ENCODE data around the gene PRLH. TPM values are rescaled to one million over a fixed set of nuclear protein-coding genes. Genes with fewer than 3 reads are reported as not detected.
"Not testable (repeated sequence)": the region's sequence is repeated elsewhere in the genome, so short reads cannot be mapped to it uniquely, and the experiment has no call there.

PRLH gene
- total RNA-seq, 1 donor from 2014 or later: not detected

- no peak for DNase-seq (ENCODE audit: low spot score)
Measured at GRCh38 chr2:237599465-237600110, 33.2 kb downstream of the PRLH start.

GRCh38 chr2:237600205-237600846 is 34.0 kb downstream of the PRLH start:
- no peak for DNase-seq (ENCODE audit: low spot score)

- no peak for DNase-seq (ENCODE audit: low spot score)
Measured at GRCh38 chr2:237601453-237602116, 35.2 kb downstream of the PRLH start.

GRCh38 chr2:237602409-237602808 is 36.0 kb downstream of the PRLH start:
- no peak for DNase-seq (ENCODE audit: low spot score)

GRCh38 chr2:237603049-237603717 is 36.8 kb downstream of the PRLH start:
- DNase-seq (ENCODE audit: low spot score): no peak

GRCh38 chr2:237603718-237604362 is 37.5 kb downstream of the PRLH start:
- DNase-seq (ENCODE audit: low spot score): no peak

GRCh38 chr2:237604391-237604790 is 38.0 kb downstream of the PRLH start:
- DNase-seq (ENCODE audit: low spot score): no peak

GRCh38 chr2:237604960-237605359 is 38.6 kb downstream of the PRLH start:
- no peak for DNase-seq (ENCODE audit: low spot score)

GRCh38 chr2:237606522-237606921 is 40.1 kb downstream of the PRLH start:
- DNase-seq (ENCODE audit: low spot score): not testable (repeated sequence)

GRCh38 chr2:237612527-237613357 is 46.4 kb downstream of the PRLH start:
- no peak for DNase-seq (ENCODE audit: low spot score)

- no peak for DNase-seq (ENCODE audit: low spot score)
Measured at GRCh38 chr2:237613679-237614078, 47.3 kb downstream of the PRLH start.

GRCh38 chr2:237614151-237614720 is 47.9 kb downstream of the PRLH start:
- DNase-seq (ENCODE audit: low spot score): no peak

- no peak for DNase-seq (ENCODE audit: low spot score)
Measured at GRCh38 chr2:237615631-237616249, 49.4 kb downstream of the PRLH start.

GRCh38 chr2:237616373-237616733 is 50.0 kb downstream of the PRLH start:
- DNase-seq (ENCODE audit: low spot score): no peak

Other genes with a start within 250 kb of the PRLH start
- gene COL6A3, start 152.4 kb upstream of the PRLH start, total RNA-seq: 409 TPM
- 7.3 TPM for gene MLPH, start 79.3 kb upstream of the PRLH start, total RNA-seq
- 0.87 TPM for gene RAB17, start 24.2 kb downstream of the PRLH start, total RNA-seq
- 144 TPM for gene LRRFIP1, start 61.0 kb downstream of the PRLH start, total RNA-seq
- 1.3 TPM for gene RBM44, start 232.2 kb downstream of the PRLH start, total RNA-seq